ENCODE data around the gene RBM7.
A peak's percentile ranks its signal among the peaks of the same experiment; 100 is the strongest.

- TF ChIP-seq CTCF (IDR thresholded peaks at IDR 0.05) (peak in 1 of 5 experiments; percentile 20), POLR2A (IDR thresholded peaks at IDR 0.05) (no peak), EP300 (IDR thresholded peaks at IDR 0.05; ENCODE audit: low read depth) (no peak), POLR2AphosphoS5 (IDR thresholded peaks at IDR 0.05) (no peak)
Observed at GRCh38 chr11:114395736-114396135, 4.7 kb upstream of the RBM7 start.
